ENCODE results near the gene TTC32. TPM values are rescaled to one million over a fixed set of nuclear protein-coding genes. Genes with fewer than 3 reads are reported as not detected.

TTC32 gene
- total RNA-seq, 2 donors from 2014 or later: 2.0 to 9.3 TPM

- Histone ChIP-seq H3K4me3 (no peak overlapping the region), H3K36me3 (replicated peaks in 1 of 2; ENCODE audit: insufficient read depth in 1 of 2, low read depth in 2 of 2) (no peaks in the 10 kb centered on the region), H3K4me1 (no peaks in the 10 kb centered on the region), H3K9me3 (no peaks in the 10 kb centered on the region), H3K27me3 (no peaks in the 10 kb centered on the region), H3K27ac (no peak overlapping the region)
- ATAC-seq: no peak
- TF ChIP-seq POLR2A (IDR thresholded peaks at IDR 0.05) (no peak), CTCF (IDR thresholded peaks at IDR 0.05) (no peak)
- no peak for DNase-seq
- intact Hi-C loops (cut with DNase I): no loop called here
- WGBS, 2 donors: 75 to 81% methylated on average over 14 to 15 of the region's 15 CpGs
Observed at GRCh38 chr2:19855542-19856431, 46.0 kb downstream of the TTC32 start.

- no peak for TF ChIP-seq CTCF (IDR thresholded peaks at IDR 0.05)
- TF ChIP-seq POLR2A (IDR thresholded peaks at IDR 0.05): no peak
- 91 to 92% methylated on average over 20 of the region's 20 CpGs for WGBS, 2 donors
Observed at GRCh38 chr2:19854596-19855541, 46.9 kb downstream of the TTC32 start.

GRCh38 chr2:19851116-19851695, 50.6 kb downstream of the TTC32 start:
- no peak overlapping the region for H3K4me3 ChIP-seq
- intact Hi-C loops (cut with DNase I): no loop called here

More at GRCh38 chr2:19854596-19855541, 46.9 kb downstream of the TTC32 start:
- DNase-seq: no peak
- no peak for ATAC-seq
- no peak overlapping the region for H3K4me3 ChIP-seq
- intact Hi-C loops (cut with DNase I): no loop called here
- no peaks in the 10 kb centered on the region for H3K4me1 ChIP-seq
- H3K27me3 ChIP-seq: no peaks in the 10 kb centered on the region
- no peaks in the 10 kb centered on the region for H3K9me3 ChIP-seq
- H3K36me3 ChIP-seq (replicated peaks in 1 of 2; ENCODE audit: insufficient read depth in 1 of 2, low read depth in 2 of 2): no peaks in the 10 kb centered on the region
- H3K27ac ChIP-seq: no peak overlapping the region

More at GRCh38 chr2:19851116-19851695, 50.6 kb downstream of the TTC32 start:
- Histone ChIP-seq H3K27me3 (no peaks in the 10 kb centered on the region), H3K27ac (no peak overlapping the region), H3K4me1 (no peaks in the 10 kb centered on the region), H3K36me3 (replicated peaks in 1 of 2; ENCODE audit: insufficient read depth in 1 of 2, low read depth in 2 of 2) (no peaks in the 10 kb centered on the region), H3K9me3 (no peaks in the 10 kb centered on the region)
- WGBS, 2 donors: 60 to 71% methylated on average over 2 to 7 of the region's 7 CpGs
- no peak for DNase-seq
- no peak for TF ChIP-seq CTCF (IDR thresholded peaks at IDR 0.05)
- TF ChIP-seq POLR2A (IDR thresholded peaks at IDR 0.05): no peak
- ATAC-seq: no peak
